Measurements from ENCODE around the gene IFNGR2. TPM values are rescaled to one million over a fixed set of nuclear protein-coding genes. Genes with fewer than 3 reads are reported as not detected.
A peak's percentile ranks its signal among the peaks of the same experiment; 100 is the strongest.

The IFNGR2 gene
- total and polyA plus RNA-seq, 9 donors = 39.6 to 125 (median 46.7) TPM

DNA sequence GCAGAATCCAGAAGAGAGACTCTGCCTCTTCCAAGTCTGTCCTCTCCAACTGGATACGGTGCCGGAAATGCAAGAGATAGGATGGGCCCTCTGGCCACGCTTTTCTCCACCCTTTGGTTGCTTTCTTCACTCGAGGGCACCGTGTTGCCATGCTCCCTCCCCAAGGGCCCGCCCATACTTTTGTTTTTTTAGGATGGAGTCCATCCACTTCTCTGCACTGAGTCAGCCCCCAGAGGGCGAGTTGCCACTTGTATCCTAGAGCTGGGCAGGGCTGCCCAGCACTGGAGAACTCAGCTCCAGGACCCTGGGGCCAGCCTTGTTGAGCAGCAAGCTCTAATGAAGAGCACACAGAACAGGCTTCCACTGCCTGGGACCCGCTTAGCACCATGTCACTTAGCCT is 25.5 kb downstream of the IFNGR2 start:
- H3K27ac ChIP-seq = no peak overlapping the region
- no peaks in the 10 kb centered on the region for H3K27me3 ChIP-seq
- WGBS, 3 donors = 75 to 84% (median 78%) methylated on average over 8 of the region's 8 CpGs
- H3K36me3 ChIP-seq = no peaks in the 10 kb centered on the region
- TF ChIP-seq, protein P1, sequence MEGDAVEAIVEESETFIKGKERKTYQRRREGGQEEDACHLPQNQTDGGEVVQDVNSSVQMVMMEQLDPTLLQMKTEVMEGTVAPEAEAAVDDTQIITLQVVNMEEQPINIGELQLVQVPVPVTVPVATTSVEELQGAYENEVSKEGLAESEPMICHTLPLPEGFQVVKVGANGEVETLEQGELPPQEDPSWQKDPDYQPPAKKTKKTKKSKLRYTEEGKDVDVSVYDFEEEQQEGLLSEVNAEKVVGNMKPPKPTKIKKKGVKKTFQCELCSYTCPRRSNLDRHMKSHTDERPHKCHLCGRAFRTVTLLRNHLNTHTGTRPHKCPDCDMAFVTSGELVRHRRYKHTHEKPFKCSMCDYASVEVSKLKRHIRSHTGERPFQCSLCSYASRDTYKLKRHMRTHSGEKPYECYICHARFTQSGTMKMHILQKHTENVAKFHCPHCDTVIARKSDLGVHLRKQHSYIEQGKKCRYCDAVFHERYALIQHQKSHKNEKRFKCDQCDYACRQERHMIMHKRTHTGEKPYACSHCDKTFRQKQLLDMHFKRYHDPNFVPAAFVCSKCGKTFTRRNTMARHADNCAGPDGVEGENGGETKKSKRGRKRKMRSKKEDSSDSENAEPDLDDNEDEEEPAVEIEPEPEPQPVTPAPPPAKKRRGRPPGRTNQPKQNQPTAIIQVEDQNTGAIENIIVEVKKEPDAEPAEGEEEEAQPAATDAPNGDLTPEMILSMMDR (IDR thresholded peaks at IDR 0.05) = no peak
- TF ChIP-seq EP300 (IDR thresholded peaks at IDR 0.05) (no peak), POLR2A (IDR thresholded peaks at IDR 0.05) (no peak)
- H3K9me3 ChIP-seq = no peaks in the 10 kb centered on the region
- H3K4me1 ChIP-seq (ENCODE audit: insufficient read depth) = peaks cover 4% of the 10 kb centered on the region
- peak in 1 of 5 donors; percentile 15 for DNase-seq
- intact Hi-C loops (cut with DNase I) = no loop called here
- H3K4me3 ChIP-seq = no peak overlapping the region

DNA sequence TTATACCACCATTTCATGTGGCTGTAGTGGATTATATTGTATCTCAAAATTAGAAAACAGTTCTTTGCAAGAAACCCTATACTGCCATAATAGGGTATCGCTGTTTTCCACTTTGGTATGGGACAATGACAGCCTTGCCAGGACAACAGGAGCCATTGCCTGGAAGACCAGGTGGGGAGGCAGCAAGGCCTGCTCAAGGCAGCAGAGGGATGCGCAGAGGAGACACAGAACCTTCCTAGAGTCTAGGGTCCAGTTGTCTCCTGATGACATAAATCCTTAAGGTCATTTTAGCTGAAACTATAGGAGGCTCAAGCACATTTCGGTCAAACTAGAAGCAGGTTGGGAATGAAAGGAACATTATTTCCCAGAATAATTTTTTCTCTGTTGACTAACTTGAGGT is 27.6 kb downstream of the IFNGR2 start:
- no peak for TF ChIP-seq EP300 (IDR thresholded peaks at IDR 0.05)
- no peak for TF ChIP-seq POLR2A (IDR thresholded peaks at IDR 0.05)
- TF ChIP-seq, protein P1 (IDR thresholded peaks at IDR 0.05) = no peak
- H3K4me3 ChIP-seq = no peak overlapping the region
- intact Hi-C loops (cut with DNase I) = loop anchor here in 1 of 4 donors (10.0 kb wide), 1 partner anchor 66 kb away; no protein-coding TSS in a partner anchor
- WGBS, 3 donors = 97 to 98% (median 98%) methylated on average over 3 of the region's 3 CpGs
- DNase-seq = no peak
- no peaks in the 10 kb centered on the region for H3K9me3 ChIP-seq
- no peaks in the 10 kb centered on the region for H3K27me3 ChIP-seq
- H3K4me1 ChIP-seq (ENCODE audit: insufficient read depth) = peaks cover 4% of the 10 kb centered on the region
- no peaks in the 10 kb centered on the region for H3K36me3 ChIP-seq
- H3K27ac ChIP-seq = no peak overlapping the region

DNA sequence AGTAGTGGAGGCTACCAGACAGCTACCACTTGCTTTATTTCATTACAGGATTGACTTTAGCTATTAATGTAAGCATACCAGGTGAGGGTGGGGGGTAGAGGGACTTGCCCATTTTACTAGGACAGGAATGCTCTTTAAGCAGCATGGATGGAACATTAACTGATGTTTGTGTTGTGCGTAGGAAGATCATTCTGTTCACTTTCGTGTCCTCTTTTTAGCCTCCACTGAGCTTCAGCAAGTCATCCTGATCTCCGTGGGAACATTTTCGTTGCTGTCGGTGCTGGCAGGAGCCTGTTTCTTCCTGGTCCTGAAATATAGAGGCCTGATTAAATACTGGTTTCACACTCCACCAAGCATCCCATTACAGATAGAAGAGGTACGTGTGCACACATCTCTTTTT is 29.3 kb downstream of the IFNGR2 start:
- intact Hi-C loops (cut with DNase I) = loop anchor here in 1 of 4 donors (10.0 kb wide), 1 partner anchor 68 kb away; no protein-coding TSS in a partner anchor
- Histone ChIP-seq H3K36me3 (no peaks in the 10 kb centered on the region), H3K4me1 (ENCODE audit: insufficient read depth) (peaks cover 4% of the 10 kb centered on the region), H3K9me3 (no peaks in the 10 kb centered on the region), H3K4me3 (no peak overlapping the region), H3K27me3 (no peaks in the 10 kb centered on the region), H3K27ac (no peak overlapping the region)
- TF ChIP-seq, protein P1 (IDR thresholded peaks at IDR 0.05) = no peak
- TF ChIP-seq EP300 (IDR thresholded peaks at IDR 0.05) = no peak
- no peak for TF ChIP-seq POLR2A (IDR thresholded peaks at IDR 0.05)
- DNase-seq = no peak
- 88 to 93% (median 92%) methylated on average over 6 of the region's 6 CpGs for WGBS, 3 donors

DNA sequence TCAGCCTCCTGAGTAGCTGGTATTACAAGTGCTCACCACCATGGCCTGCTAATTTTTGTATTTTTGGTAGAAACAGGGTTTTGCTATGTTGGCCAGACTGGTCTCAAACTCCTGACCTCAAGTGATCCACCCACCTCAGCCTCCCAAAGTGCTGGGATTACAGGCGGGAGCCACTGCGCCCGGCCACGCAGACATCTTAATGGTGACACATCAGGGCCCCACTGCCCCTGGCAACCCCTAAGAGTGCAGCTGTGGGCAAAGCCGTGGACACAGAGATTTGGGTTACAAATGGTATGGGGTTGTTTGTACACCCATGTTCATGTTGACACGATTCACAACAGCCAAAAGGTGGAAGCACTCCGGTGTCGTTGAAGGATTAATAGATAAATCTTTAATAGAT is 29.8 kb downstream of the IFNGR2 start:
- Histone ChIP-seq H3K9me3 (no peaks in the 10 kb centered on the region), H3K27ac (no peak overlapping the region), H3K4me1 (ENCODE audit: insufficient read depth) (peaks cover 4% of the 10 kb centered on the region), H3K36me3 (no peaks in the 10 kb centered on the region), H3K27me3 (no peaks in the 10 kb centered on the region), H3K4me3 (no peak overlapping the region)
- DNase-seq = peak in 1 of 5 donors; percentile 9
- TF ChIP-seq, protein P1 (IDR thresholded peaks at IDR 0.05) = no peak
- TF ChIP-seq POLR2A (IDR thresholded peaks at IDR 0.05) = no peak
- TF ChIP-seq EP300 (IDR thresholded peaks at IDR 0.05) = no peak
- 91 to 95% (median 92%) methylated on average over 8 of the region's 8 CpGs for WGBS, 3 donors
- intact Hi-C loops (cut with DNase I) = loop anchor here in 1 of 4 donors (10.0 kb wide), 1 partner anchor 68 kb away; no protein-coding TSS in a partner anchor

Data from ovary (tissue), 9 donors.